ENCODE measurements around the gene TTLL3.
A peak's percentile ranks its signal among the peaks of the same experiment; 100 is the strongest.
"Not testable (repeated sequence)": the region's sequence is repeated elsewhere in the genome, so short reads cannot be mapped to it uniquely, and the experiment has no call there.

Gene TTLL3

DNA sequence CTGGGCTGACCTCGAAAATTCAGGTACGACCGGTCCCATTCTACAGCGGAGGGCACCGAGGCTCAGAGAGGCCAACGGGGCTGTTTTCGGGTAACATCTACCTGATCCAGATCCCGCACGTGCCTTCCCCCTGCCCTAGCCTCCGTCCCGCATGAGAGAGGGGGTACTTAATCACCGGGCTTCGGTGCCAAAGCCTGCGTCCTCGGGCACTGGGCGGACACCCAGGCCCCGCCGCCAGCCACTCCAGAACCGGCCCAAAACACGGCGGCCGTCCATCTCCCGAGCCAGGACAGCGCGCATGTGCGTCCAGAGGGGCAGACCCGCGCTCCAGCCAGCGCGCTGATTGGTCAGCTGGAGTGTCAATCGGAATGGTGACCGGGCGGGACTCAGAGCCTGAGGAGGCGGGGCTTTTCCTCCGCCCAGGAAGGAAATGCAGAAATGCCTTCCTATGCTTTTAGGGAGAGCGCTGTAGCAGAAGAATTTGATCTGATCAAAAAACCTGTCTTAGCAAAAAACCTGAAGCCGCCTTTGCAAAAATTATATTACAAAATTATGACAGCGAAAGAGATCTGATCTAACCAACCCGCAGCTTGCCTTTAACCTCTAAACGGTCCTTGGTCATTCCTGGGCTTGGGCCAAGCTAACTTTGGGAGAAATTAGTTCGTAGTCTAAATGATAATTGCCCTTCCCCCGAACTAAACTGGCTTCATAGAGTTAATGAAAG lies 33.8 kb downstream of the TTLL3 start, which contains the start of gene RPUSD3:
TSS of gene RPUSD3 (minus strand) at position 294 of the 724 bp plus-strand sequence. CDS start at position 276, 18 bp downstream.
- DNase-seq, result peak; percentile 75 to 95

DNA sequence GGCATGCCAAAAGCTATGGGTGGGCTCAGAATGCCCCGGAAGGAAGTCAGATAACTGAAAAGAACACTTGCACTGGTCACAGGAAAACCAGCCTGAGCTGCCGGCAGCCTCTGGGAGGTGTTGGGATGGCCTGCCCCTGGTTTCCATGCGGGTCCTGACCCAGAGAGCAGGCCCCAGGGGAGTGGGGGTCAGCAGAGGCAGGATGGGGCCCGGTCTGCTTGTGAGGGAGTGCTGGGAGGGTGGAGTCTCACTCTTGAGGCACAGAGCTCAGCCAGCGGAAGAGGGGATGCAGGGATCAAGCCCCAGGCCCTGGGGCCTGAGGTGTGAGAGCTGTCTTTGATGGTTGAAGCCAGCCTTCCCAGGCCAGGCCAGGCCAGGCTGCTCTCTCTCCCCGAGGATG lies 36.2 kb downstream of the TTLL3 start:
- no peak for DNase-seq

DNA sequence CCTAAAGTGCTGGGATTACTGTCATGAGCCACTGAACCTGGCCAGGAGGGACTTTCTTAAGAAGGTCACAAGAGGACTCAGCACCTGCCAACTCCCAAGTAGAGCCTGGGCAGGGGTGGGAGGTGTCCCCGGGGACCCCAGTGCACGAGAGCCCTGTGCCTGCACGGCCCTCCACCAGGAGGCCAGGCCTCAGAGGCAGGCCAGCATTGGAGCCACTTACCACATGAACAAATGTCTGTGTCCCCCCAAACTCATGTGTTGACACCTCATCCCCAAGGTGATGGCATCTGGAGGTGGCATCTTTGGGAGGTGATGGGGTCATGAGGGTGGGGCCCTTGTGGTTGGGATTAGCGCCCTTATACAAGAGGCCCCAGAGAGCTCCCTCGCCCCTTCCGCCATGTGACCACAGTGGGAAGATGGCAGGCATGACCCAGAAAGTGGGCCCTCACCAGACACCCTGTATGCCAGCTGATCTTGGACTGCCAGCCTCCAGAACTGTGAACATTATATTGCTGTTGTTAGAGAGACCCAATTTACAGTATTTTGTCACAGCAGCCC lies 36.9 kb downstream of the TTLL3 start:
- DNase-seq, result no peak

DNA sequence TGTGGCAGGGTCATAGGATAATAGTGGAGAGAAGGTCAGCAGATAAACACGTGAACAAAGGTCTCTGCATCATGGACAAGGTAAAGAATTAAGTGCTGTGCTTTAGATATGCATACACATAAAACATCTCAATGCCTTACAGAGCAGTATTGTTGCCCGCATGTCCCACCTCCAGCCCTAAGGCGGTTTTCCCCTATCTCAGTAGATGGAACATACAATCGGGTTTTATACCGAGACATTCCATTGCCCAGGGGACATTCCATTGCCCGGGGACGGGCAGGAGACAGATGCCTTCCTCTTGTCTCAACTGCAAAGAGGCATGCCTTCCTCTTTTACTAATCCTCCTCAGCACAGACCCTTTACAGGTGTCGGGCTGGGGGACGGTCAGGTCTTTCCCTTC lies 37.8 kb downstream of the TTLL3 start:
- DNase-seq, result not testable (repeated sequence)

DNA sequence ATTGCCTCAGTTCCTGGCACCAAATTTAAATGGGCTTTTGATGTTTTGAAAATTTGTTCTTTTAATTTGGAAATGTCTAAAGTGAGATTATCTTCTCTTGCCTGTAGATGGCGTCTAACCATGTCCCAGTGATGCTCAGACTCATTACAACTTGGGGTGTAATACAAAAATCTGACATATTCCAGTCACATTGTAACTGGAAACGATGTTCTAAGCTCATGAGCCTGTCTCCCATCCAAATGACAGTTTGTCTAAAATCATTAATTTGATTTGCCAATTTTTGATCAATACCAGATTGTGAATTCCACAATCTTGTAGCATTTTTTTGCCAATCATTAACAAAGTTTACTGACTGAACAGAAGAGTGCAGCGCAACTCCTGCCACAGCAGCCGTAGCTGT lies 38.8 kb downstream of the TTLL3 start:
- DNase-seq, result peak in 1 of 2 experiments; percentile 23

DNA sequence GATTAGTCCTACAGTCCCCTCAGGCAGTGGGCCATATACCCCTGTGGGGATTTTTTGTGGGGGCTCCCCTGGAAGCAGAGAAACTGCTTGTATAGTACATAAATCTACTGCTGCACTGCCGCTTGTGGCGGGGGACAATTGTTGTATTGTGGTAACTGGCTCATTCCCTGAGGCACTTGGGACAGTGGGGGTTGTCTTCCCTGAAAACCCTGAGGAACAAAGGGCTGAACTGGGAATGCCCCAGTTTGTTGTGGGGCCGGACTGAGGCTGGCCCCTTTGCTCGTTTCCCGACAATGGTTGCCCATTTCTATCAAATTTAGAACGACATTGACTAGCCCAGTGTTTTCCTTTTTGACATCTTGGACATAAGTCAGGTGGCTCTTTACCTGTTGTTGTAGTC lies 41.3 kb downstream of the TTLL3 start:
- DNase-seq, result not testable (repeated sequence)

DNA sequence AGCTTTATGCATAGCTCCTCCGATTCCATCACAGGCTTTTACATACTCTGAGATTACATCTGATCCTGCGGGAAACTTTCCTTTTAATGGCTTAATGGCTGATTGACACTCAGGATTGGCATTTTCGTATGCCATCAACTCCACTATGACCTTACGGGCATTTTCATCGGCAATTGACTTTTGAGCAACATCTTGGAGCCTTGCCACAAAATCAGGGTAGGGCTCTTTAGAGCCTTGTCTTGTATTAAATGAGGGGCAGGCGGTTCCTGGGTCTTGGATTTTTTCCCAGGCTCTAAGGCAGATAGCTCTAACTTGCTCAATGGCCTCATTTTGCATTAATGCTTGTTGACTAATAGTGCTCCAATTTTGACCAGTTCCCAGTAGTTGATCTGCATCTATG lies 41.9 kb downstream of the TTLL3 start:
- DNase-seq, result not testable (repeated sequence)

DNA sequence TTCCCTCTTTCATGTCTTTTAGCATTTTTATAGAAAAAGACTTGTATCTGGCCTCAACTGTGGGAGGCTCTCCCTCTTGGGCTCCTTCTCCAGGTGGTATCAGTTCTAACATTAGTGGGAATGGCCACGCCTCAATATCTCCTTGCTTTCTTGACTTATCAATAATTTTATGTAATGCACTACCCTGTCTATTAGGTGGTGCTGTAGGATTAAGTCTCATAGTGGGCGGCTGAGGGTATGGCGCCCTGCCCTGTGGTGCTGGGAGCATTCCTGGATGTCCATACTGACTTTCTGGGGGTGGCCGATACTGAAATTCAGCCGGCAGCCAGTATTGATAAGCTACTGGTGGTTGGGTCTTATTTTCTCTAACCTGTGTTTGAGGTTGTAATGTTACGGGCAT lies 42.5 kb downstream of the TTLL3 start:
- no peak for DNase-seq

DNA sequence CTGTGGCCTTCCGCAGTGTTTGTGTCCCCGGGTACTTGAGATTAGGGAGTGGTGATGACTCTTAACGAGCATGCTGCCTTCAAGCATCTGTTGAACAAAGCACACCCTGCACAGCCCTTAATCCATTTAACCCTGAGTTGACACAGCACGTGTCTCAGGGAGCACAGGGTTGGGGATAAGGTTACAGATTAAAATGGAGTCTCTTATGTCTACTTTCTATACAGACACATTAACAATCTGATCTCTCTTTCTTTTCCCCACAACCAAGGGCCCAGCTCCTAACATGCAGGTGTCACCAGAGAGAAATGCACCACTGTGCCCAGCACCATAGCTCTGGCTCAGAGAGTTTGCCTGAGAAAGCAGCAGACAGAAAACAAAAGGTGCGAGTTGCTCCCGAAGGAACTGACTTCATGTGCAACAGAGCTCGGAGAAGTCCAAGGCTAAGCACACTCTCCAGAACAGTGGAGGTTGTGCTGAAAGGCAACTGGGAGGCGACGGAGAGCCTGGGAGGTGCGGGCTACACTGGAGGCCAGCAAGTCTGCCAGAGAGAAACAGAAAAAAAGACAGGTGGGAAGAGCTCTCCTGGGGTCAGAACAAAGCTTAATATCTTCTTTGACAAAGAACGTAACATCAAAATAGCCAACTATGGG lies 44.4 kb downstream of the TTLL3 start:
- DNase-seq, result not testable (repeated sequence)

DNA sequence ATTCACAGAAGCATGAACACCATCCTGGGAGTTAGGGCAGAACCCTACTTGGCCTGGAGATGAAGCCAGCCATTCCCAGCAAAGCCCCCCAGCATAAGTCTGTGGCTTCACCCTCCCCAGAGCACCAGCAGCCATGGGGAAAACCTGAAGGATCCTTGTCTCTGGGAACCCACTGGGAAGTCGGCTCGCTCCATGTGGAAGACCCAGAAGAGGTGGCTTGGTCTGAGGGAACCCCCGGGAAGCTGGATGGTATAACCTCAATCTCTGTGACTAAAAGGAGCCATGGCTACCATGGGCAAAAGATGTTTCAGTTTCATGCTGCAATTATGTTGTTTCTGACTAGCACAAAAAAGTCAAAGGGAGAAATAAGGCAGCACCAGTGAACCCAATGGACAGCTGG lies 45.5 kb downstream of the TTLL3 start:
- no peak for DNase-seq

DNA sequence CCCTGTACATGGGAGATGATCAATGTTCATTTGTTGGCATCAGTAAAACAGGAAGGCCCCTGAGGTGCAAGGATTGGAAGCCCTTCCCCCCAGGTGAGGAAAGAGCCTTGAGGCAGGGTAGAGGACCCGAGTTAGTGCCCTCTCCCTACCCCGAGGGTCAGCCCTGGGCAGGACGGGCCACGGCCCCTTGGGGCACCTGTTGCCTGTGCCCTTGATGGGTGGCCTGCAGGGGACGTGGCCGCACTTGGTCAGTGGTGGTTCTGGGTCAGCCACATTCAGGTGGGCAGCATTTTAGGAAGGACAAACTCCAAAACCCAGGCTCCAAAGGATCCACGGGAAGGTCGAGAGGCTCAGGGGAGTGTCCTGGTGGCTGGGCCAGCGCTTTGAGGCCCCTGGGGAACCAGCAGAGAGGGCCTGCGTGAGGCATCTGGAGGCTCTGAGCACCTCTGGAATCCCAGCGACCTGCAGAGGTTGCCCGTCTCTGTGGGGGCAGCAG lies 49.5 kb downstream of the TTLL3 start:
- DNase-seq, result no peak

DNA sequence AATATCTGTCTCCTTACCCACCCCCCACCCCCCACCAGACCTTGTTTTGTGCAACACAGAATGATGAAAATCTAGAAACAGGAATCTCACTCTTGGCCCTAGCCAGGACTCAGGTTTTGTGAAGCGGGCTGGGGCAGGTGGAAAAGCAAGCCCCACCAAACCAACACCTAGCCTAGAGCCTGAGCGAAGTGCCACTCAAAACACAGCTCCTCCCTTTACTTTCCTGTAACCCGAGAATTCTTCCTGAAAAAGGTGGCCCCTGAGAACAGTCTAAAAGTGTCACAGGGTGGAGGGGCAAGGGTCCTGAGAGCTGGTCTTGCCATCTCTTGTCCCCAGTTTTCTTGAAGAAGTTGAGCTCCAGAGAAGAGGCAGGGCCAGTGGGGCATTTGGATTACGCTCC lies 51.1 kb downstream of the TTLL3 start:
- DNase-seq, result no peak

DNA sequence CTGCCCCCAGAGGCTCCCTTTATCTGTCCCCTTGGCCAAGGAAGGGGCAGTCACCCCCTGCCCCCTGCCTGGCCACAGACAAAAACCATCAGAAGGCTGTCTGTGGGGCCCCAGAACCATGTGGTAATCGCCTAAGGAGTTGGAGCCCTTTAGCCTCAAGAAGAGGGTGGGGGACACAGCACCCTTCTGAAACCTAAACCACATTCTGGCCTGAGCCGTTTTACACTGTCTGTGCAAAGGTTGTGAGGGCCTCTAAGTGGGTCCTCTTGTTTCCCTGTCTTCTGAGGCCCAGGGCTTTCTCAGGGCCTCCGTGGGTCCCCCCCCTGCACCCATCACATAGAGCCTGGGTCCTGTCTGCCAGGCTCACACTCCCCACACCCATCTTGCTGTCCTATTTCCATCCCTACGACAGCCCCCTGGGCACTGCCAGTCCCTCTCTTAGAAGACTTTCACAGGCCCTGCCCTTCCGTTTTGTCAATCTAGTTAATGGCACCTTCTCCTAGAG lies 51.6 kb downstream of the TTLL3 start:
- no peak for DNase-seq

DNA sequence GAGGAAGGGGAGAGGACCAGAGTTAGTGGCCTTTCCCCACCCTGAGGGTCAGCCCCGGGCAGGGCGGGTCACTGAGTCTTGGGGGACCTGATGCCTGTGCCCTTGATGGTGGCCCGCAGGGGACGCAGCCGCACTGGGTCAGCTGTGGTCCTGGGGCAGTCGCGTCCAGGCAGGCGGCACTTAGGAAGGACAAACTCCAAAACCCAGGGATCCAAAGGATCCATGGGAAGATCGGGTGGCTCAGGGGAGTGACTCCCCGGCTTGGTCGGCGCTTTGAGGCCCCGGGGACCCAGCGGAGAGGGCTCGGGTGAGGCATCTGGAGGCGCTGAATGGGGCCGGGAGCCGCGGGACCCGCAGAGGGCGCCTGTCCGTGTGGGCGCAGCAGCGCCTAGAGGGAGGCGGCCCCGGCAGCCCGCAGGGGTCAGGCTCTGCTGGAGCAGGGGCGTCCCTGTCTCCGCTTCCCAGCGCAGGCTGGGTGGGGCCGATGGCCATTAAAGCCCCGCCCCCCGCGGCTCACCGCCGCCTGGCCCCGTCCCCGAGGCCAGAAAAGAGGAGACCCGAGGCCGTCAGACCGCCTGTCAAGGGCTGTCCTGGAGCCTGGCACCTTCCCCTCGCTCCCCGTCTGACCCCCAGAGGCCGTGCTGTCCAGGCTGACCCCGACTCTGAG lies 52.5 kb downstream of the TTLL3 start:
- DNase-seq, result peak in 1 of 2 experiments; percentile 62

DNA sequence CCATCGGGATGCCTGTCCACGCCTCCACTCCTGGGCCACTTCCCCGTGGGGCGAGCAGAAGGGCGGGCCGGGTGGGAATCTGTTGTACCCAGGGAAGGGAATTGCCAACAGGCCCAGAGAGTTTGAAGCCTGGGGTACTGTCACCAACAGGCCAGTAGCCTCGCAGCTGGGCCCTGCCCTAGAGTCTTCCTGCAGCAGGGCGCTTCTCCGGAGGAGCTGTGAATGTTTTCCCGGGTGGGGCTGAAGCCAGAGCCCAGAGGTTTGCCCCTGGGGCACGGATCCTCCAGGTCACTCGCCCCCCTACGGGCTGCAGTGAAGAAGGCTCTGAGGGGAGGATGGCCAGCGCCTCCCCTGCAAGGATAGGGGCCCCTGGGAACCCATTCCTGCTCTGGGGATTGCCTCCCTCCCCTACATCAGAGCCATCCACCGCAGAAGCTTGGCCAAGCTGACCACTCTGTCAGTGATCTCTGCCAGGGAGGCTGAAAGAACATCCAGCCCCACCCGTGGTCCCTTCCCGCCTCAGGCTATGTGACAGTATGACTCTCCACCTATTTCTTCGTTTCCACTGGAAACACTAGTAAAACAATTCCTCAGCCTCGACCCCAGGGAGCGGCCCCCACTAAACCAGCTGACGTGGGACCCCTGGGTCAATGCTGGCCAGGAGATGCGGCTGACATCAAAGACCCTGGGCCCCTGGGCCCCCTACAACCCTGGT lies 53.2 kb downstream of the TTLL3 start:
- DNase-seq, result no peak

DNA sequence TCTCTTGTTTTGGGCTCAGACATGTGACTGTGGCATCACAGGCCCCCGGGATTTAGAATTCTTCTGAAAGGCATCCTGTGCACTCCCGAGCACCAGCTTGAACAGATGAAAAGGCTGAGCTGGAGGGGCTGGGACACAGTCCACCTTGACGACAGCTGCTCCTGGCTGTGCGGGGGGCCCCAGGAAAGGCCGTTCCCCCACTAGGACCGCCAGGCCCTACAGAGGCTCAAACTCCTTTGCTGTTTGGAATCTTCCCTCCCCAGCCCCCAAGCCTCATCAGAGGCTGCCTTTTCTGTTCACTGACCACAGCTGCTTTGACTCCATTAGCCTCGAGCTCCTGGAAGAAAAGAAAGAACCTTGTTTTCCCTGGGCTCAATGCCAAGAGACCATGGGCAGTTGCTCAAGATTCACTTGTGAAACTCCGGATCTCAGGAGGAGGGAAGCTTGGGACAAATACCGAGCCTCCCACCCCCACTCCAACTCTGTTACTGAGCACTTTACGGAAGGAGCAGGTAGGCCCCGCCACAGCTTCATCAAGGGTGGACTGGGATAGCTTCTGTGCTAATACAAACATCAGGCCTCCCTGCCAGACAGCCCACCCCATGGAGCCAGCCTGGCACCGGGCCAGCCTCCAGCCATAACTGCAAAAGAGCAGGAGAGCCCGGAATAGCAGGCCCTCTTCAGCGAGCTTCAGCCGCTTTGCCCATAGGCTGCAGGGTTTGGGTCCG lies 54.3 kb downstream of the TTLL3 start:
- DNase-seq, result no peak

DNA sequence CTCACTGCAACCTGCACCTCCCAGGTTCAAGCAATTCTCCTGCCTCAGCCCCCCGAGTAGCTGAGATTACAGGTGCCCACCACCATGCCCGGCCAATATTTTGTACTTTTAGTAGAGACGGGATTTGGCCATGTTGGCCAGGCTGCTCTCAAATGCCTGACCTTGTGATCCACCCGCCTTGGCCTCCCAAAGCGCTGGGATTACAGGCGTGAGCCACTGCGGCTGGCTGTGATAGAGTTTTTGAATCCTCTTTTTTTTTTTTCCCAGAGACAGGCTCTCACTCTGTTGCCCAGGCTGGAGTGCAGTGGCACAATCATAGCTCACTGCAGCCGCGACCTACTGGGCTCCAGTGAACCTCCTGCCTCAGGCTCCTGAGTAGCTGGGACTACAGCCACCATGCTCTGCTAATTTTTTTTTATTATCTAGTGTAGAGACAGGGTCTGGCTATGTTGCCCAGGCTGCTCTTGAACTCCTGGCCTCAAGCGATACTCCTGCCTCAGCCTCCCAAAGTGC lies 55.1 kb downstream of the TTLL3 start:
- not testable (repeated sequence) for DNase-seq

DNA sequence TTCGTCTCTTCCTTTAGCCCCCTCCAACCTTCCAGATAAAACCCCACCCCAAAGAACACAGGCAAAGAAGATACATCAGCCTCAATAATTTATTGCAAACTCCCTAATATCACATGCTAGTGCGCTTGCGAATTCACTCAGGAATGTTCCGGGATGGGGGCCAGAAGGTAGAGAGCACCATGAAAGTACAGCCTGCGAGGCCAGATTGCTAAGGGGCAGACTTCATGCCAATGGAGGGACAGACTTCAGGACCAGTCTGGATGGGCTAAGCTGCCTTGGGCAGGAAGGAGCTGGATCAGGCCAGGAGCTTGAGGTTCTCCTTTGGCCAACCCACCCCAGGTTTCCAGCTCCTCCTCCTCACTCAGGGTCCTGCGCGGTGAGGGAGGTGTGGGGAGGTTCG lies 56.6 kb downstream of the TTLL3 start:
- no peak for DNase-seq

DNA sequence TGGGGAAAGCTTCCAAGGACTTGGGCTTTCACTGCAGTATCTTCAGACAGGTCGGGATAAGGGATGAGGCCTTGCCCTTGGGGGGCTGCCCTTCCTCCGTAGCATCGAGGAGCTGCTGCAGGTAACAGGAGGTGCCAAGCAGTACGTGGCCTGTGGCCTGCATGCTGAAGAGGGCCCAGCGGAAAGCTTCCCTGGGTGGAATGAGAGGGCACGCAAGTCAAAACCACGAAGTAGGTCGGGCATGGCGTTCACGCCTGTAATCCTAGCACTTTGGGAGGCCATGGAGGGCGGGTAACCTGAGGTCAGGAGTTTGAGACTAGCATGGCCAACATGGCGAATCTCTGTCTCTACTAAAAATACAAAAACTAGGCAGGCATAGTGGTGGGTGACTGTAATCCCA lies 57.0 kb downstream of the TTLL3 start:
- DNase-seq, result no peak

DNA sequence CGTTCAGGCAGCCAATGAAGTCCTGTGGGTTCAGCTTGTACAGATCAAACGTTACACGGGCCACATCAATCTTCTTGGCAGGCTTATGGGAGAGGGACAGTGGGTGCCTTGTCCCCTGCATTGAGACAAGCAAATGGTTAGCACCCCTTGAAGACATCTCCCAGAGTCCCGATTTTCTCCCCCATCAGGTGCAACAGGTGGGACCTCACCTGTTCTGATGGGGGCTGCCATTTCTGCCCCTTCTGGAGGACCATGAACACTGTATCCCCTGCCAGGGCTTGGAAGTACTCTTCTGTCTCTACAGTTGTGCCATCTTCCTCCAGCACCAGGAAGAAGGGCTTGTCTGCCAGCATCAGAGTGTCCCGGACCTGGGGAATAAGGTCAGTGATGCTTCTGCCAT lies 59.9 kb downstream of the TTLL3 start:
- no peak for DNase-seq

DNA sequence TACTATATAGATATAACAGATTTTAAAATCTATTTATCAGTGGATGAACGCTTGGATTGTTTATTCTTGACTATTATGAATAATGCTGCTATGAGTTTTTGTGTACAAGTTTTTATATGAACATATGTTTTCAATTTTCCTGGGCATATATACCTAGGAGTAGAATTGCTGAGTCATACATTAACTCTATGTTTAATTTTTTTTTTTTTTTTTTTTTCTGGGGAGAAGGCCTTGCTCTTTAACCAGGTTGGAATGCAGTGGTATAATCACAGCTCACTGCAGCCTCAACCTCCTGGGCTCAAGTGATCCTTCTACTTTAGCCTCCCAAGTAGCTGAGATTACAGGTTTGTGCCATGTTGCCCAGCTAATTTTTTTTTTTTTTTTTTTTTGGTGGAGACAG lies 60.9 kb downstream of the TTLL3 start:
- no peak for DNase-seq

DNA sequence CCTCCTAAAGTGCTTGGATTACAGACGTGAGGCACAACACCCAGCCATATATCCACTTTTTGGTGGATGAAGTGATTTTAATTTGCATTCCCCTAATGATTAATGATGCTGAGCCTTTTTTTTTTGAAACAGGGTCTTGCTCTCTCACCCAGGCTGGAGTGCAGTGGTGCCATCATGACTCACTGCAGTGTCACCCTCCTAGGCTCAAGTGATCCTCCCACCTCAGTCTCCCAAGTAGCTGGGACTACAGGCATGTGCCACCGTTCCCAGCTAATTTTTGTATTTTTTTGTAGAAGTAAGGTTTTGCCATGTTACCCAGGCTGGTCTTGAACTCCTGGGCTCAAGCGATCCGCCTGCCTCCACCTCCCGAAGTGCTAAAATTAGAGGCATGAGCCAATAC lies 62.0 kb downstream of the TTLL3 start:
- DNase-seq, result not testable (repeated sequence)
